ENCODE data around the gene WDTC1.

WDTC1 gene

DNA sequence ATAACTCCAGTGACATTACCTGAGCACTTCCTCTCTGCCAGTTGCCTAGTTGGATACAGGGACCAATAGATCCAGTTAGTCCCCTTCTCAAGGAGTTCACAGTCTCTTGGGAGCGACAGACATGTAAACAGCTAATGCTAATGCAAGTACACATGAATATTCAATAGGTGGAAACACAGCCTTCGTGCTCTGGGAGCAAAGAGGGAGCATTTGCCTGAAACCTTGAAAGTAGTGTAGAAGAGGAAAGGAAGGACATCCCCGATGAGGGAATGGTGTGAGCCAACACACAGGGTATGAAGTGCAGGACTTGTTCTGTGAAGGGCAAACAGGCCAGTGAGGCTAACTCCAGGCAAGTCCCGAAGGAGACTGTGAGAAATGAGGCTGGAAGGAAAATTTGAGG is 83.7 kb downstream of the WDTC1 start:
- no peak for DNase-seq (ENCODE audit: low spot score)
- TF ChIP-seq, protein P1, sequence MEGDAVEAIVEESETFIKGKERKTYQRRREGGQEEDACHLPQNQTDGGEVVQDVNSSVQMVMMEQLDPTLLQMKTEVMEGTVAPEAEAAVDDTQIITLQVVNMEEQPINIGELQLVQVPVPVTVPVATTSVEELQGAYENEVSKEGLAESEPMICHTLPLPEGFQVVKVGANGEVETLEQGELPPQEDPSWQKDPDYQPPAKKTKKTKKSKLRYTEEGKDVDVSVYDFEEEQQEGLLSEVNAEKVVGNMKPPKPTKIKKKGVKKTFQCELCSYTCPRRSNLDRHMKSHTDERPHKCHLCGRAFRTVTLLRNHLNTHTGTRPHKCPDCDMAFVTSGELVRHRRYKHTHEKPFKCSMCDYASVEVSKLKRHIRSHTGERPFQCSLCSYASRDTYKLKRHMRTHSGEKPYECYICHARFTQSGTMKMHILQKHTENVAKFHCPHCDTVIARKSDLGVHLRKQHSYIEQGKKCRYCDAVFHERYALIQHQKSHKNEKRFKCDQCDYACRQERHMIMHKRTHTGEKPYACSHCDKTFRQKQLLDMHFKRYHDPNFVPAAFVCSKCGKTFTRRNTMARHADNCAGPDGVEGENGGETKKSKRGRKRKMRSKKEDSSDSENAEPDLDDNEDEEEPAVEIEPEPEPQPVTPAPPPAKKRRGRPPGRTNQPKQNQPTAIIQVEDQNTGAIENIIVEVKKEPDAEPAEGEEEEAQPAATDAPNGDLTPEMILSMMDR (IDR thresholded peaks at IDR 0.05; ENCODE audit: extremely low read depth, missing control alignments) = no peak

DNA sequence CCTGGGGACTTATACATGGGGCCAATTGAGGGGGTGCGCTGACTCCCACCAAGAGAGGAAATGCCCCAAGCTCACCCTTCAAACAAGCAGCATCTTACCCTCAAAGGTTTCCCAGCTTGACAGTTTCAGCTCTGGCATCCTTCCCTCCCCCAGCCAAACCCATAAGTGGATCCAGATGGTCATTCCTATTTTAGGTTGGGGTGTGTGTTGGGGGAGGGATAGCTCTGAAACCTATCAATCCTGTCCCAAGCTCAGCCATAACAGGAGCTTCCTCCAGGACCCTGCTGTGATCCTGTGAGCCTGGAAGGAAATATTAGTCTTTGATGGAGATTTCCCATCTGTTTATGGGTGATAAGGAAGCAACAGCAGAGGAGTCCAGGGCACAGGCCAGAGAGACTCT is 84.2 kb downstream of the WDTC1 start:
- DNase-seq (ENCODE audit: low spot score) = no peak
- TF ChIP-seq, protein P1 (IDR thresholded peaks at IDR 0.05; ENCODE audit: extremely low read depth, missing control alignments) = no peak

DNA sequence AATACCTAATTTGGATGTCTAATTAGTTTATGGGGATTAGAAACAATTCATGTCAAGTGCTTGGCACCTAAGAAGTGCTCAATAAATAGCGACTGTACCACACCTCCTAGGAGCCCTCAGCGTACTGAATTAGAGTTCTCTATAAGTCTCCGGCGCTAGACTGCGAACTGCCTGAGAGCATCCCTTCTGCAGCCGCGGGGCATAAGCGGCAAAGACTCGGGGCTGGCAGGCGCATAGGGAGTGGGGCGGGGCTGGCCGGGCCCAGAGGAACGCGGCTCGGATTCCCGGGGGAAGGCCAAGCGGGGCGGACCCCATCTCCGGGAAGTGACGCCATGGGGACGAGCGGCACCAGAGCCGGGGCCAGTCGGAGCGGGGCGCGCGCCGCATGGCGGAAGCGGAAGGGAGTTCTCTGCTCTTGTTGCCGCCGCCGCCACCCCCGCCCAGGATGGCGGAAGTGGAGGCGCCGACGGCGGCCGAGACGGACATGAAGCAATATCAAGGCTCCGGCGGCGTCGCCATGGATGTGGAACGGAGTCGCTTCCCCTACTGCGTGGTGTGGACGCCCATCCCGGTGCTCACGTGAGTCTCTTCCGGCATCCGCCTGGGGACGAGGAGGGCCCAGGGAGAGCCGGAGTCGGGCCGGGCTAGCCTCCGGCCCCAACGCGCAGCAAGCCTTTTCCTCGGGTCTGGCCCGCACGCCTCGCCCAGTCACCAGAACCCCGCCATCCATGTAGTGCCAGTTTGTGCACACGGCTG is 87.6 kb downstream of the WDTC1 start, which contains the start of gene TMEM222:
Gene TMEM222, plus strand, starts transcription at position 351 of the 756 bp plus-strand sequence. Its CDS starts 35 bp downstream, at position 386.
- TF ChIP-seq, protein P1 (IDR thresholded peaks at IDR 0.05; ENCODE audit: extremely low read depth, missing control alignments) = no peak
- DNase-seq (ENCODE audit: low spot score) = peak; percentile 97

DNA sequence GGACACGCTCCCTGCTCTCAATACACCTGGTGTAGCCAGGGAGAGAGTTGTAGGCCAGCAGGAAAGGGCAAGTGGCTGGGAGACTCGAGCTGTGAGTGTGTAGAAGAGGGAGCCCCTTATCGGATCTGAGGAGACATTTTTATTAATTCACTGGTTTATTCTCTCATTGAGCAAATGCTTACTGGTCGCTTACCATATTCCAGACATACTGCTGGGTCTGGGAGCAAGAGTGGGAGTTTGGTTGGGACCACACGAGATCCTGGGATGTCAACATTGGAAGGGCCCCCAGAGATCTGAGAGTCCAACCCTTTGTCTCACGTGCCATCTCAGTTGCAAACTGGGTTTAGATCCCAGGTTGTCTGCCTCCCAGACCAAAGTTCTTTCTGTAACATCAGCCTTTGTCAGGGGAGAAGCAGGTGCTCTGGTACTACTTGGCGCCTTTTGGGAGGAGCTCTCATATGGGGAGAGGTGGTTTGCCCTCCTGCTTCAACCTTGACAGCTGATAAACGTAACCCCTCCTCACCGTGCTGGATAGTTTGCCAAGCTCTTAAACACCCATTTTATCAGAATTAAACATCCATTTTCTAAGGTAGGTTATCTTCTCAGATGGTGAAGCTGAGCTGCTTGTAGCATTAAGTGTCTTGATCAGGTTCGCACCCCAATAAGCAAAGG is 88.3 kb downstream of the WDTC1 start:
- TF ChIP-seq, protein P1 (IDR thresholded peaks at IDR 0.05; ENCODE audit: extremely low read depth, missing control alignments) = no peak
- DNase-seq (ENCODE audit: low spot score) = no peak

DNA sequence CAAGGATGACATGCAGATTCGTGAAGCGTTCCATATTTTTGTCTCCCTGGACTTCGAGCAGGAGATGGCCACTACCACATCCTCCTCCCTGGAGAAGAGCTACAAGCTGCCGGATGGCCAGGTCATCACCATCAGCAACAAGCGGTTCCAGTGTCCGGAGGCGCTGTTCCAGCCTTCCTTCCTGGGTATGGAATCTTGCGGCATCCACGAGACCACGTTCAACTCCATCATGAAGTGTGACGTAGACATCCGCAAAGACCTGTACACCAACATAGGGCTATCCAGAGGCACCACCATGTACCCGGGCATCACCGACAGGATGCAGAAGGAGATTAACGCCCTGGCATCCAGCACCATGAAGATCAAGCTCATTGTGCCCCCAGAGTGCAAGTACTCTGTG is 90.9 kb downstream of the WDTC1 start:
- TF ChIP-seq, protein P1 (IDR thresholded peaks at IDR 0.05; ENCODE audit: extremely low read depth, missing control alignments) = no peak
- DNase-seq (ENCODE audit: low spot score) = no peak

DNA sequence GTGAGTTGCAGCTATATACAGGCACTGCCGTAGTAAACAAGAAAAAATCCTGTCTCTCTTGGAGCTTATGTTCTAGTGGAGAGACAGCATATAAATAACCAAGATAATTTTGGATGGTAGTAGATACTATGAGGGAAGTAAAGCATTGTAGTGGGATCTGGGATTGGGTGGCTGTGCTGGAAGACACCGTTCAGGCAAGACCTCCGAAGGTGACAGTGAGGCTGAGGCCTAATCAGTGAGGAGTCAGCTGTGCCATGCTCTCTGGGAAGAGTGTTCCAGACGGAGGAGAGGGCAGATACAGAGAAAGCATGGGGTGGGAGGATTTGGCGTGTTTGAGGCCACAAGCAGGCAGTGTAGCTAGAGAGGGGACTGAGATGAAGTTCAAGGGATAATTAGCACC is 93.5 kb downstream of the WDTC1 start:
- TF ChIP-seq, protein P1 (IDR thresholded peaks at IDR 0.05; ENCODE audit: extremely low read depth, missing control alignments) = no peak
- no peak for DNase-seq (ENCODE audit: low spot score)

DNA sequence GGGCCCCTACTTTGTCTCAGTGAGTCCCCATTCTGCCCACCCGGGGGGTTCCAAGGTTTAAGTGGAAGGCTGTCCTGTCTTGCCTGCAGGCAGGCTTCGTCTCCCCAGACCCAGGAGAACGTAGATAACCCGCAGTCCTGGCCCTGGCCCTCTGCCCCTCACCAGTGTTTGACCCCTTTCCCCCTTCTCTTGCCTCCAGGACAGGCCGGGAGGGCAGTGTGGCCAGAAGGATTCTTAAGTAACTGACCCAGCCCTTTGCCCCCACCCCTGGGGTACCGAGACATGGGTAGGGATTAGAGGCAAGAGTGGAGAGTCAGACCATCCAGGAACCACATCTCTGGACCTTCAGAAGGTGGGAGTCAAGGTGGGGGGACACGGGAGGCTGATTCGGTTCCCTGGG is 96.4 kb downstream of the WDTC1 start:
- TF ChIP-seq, protein P1 (IDR thresholded peaks at IDR 0.05; ENCODE audit: extremely low read depth, missing control alignments) = no peak
- DNase-seq (ENCODE audit: low spot score) = no peak
